Kidney (tissue), 14 donors: ENCODE data around the gene MRPL52. TPM values are rescaled to one million over a fixed set of nuclear protein-coding genes. Genes with fewer than 3 reads are reported as not detected.
"Not testable (repeated sequence)": the region's sequence is repeated elsewhere in the genome, so short reads cannot be mapped to it uniquely, and the experiment has no call there.

Experiments
- DNase-seq, 5 donors: peaks; one replicate each; pipeline ENCODE4 v3.0.0-alpha.2; 2013 to 2020
- FAIRE-seq: peaks from 2 replicates; lab custom pipeline; 2012; peaks lifted over from hg19 to GRCh38; lab: Jason Lieb, UNC
- H3K27ac ChIP-seq, 2 donors: one replicate each; pipeline ENCODE4 v1.7.0; 2013; ENCODE audit warnings: low read depth in 2 of 2, low read length in 2 of 2, inconsistent platforms in 1 of 2
- H3K27me3 ChIP-seq: one replicate; pipeline ENCODE4 v1.7.1; 2013; ENCODE audit warnings: low read length, inconsistent platforms; ENCODE audit not compliant: control insufficient read depth, insufficient read depth
- H3K36me3 ChIP-seq, 3 donors: one replicate each; pipeline versions ENCODE4 v1.7.0 to v1.7.1; 2013; ENCODE audit warnings: low read length in 3 of 3, control low read depth in 1 of 3, inconsistent platforms in 1 of 3; ENCODE audit not compliant: insufficient read depth in 3 of 3, control insufficient read depth in 2 of 3
- H3K4me1 ChIP-seq, 3 donors: one replicate each; pipeline versions ENCODE4 v1.7.0 to v1.7.1; 2013; ENCODE audit warnings: low read length in 3 of 3, inconsistent platforms in 1 of 3, low read depth in 1 of 3; ENCODE audit not compliant: control insufficient read depth in 2 of 3, insufficient read depth in 2 of 3
- H3K4me3 ChIP-seq, 3 donors: one replicate each; pipeline versions ENCODE4 v1.7.0 to v1.8.1; 2013; ENCODE audit warnings: low read length in 3 of 3, control low read depth in 1 of 3, inconsistent platforms in 1 of 3
- H3K9ac ChIP-seq, 3 donors: one replicate each; pipeline versions ENCODE4 v1.7.0 to v1.7.1; 2013; ENCODE audit warnings: low read length in 3 of 3, control low read depth in 1 of 3, inconsistent platforms in 1 of 3
- H3K9me3 ChIP-seq, 3 donors: one replicate each; pipeline versions ENCODE4 v1.7.0 to v1.7.1; 2013; ENCODE audit warnings: low read length in 3 of 3, control low read depth in 1 of 3, inconsistent platforms in 1 of 3; ENCODE audit not compliant: control insufficient read depth in 2 of 3, insufficient read depth in 1 of 3
- CTCF ChIP-seq: IDR thresholded peaks from 3 replicates; pipeline ENCODE4 v1.5.1; 2012; ENCODE audit warnings: mild to moderate bottlenecking, moderate library complexity, borderline replicate concordance; ENCODE audit not compliant: insufficient read depth; ENCODE audit errors: extremely low read depth
- intact Hi-C: fragments of 100-400 bp; cut with DNase I; formaldehyde crosslinking; loops from one replicate; pipeline ENCODE4 v1.11.1; 2022
- polyA plus RNA-seq: library from polyadenylated mRNA; stranded (reverse); fragments of 350-450 nt; fragmentation: Illumina TruSeq; extraction: RNeasy Lipid Tissue Mini Kit (QIAGEN cat#74804); gene quantifications from one replicate; pipeline ENCODE4 v1.2.3, GENCODE V29; 2014; ENCODE audit warnings: low read depth, low replicate concordance; ENCODE audit not compliant: insufficient read depth
- total RNA-seq: library from RNA; stranded (reverse); fragmentation: NEBNext Ultra II Directional; extraction: Animal tissue kit (Norgen Biotek cat#: 25700); gene quantifications from one replicate; pipeline ENCODE4 v1.2.1, GENCODE V29; 2021
- donor health status: control.
- donor health status: control.
- donor health status: control.
- donor health status: control.
- donor health status: control.
- donor health status: DM: yes; HTN: yes; CAD: no.
- donor health status: Normal renal cell carcinoma (clear cell type).

The MRPL52 gene
- total and polyA plus RNA-seq, 2 donors from 2014 or later, result 74.3 to 255 TPM

- intact Hi-C loops, result no loop called here
- Histone ChIP-seq H3K9me3 (no peaks in the 10 kb centered on the region), H3K36me3 (no peaks in the 10 kb centered on the region), H3K27ac (peak overlapping the region in 1 of 2 donors; percentile 29), H3K27me3 (no peaks in the 10 kb centered on the region), H3K9ac (no peak overlapping the region), H3K4me1 (peaks cover 0 to 13% (median 7%) of the 10 kb centered on the region in 3 donors), H3K4me3 (no peak overlapping the region)
- TF ChIP-seq CTCF, result no peak
- DNase-seq (peak in 3 of 5 donors; percentile 23 to 75 (median 46)), FAIRE-seq (no peak)
Observed at GRCh38 chr14:22824711-22825359, 4.9 kb upstream of the MRPL52 start.

- H3K4me3 ChIP-seq, result peak overlapping the region; percentile 66 to 97 (median 83)
- H3K36me3 ChIP-seq, intact Hi-C loops, H3K9me3 ChIP-seq, H3K27ac ChIP-seq, FAIRE-seq, DNase-seq, H3K27me3 ChIP-seq, H3K4me1 ChIP-seq: not testable (repeated sequence)
- peak overlapping the region in 2 of 3 donors; percentile 36 to 93 for H3K9ac ChIP-seq
Observed at GRCh38 chr14:22829076-22829660, 519 bp upstream of the MRPL52 start.

GRCh38 chr14:22830443-22831010 is 840 bp downstream of the MRPL52 start:
- H3K4me1 ChIP-seq, result peaks cover 0 to 5% (median 0%) of the 10 kb centered on the region in 3 donors
- H3K27me3 ChIP-seq, result no peaks in the 10 kb centered on the region
- intact Hi-C loops, result no loop called here
- no peak for TF ChIP-seq CTCF
- no peak for DNase-seq
- peak overlapping the region; percentile 66 to 97 (median 83) for H3K4me3 ChIP-seq
- H3K9me3 ChIP-seq, result no peaks in the 10 kb centered on the region
- no peak for FAIRE-seq
- peak overlapping the region in 2 of 3 donors; percentile 88 to 93 for H3K9ac ChIP-seq
- H3K36me3 ChIP-seq, result peaks cover 0 to 11% (median 4%) of the 10 kb centered on the region in 3 donors
- no peak overlapping the region for H3K27ac ChIP-seq

- no peak overlapping the region for H3K27ac ChIP-seq
Observed at GRCh38 chr14:22835505-22835904, 5.8 kb downstream of the MRPL52 start.

More at GRCh38 chr14:22835505-22835904, 5.8 kb downstream of the MRPL52 start:
- Histone ChIP-seq H3K36me3 (peaks cover 0 to 11% (median 4%) of the 10 kb centered on the region in 3 donors), H3K4me1 (peaks cover 0 to 3% (median 3%) of the 10 kb centered on the region in 3 donors), H3K4me3 (no peak overlapping the region), H3K9me3 (no peaks in the 10 kb centered on the region), H3K9ac (no peak overlapping the region), H3K27me3 (no peaks in the 10 kb centered on the region)
- DNase-seq, result no peak
- no peak for TF ChIP-seq CTCF
- no peak for FAIRE-seq
- intact Hi-C loops, result no loop called here
